Glomerular visceral epithelial cell (primary cell): ENCODE results near the gene FAM50A.
"Not testable (repeated sequence)": the region's sequence is repeated elsewhere in the genome, so short reads cannot be mapped to it uniquely, and the experiment has no call there.

Experiments
- DNase-seq: peaks from one replicate; pipeline ENCODE4 v3.0.0-alpha.2; 2016; ENCODE audit errors: extremely low spot score

FAM50A gene

GRCh38 chrX:154443992-154444754, at the start of gene FAM50A:
FAM50A (plus strand) TSS chrX:154444141; CDS start chrX:154444236, 95 bp downstream.
- peak; percentile 61 for DNase-seq

- DNase-seq = peak; percentile 62
These were observed 47.6 kb upstream of the FAM50A start for GRCh38 chrX:154396363-154396762.

- peak; percentile 72 for DNase-seq
These were observed 46.7 kb upstream of the FAM50A start for GRCh38 chrX:154396973-154397887.

- DNase-seq = peak; percentile 97
These were observed 45.9 kb upstream of the FAM50A start, which contains the start of gene RPL10 for GRCh38 chrX:154397888-154398667. RPL10 (plus strand) TSS chrX:154398377; CDS start chrX:154398520, 143 bp downstream.

- peak; percentile 78 for DNase-seq
These were observed 45.0 kb upstream of the FAM50A start for GRCh38 chrX:154398668-154399526.

GRCh38 chrX:154399527-154400368, 44.2 kb upstream of the FAM50A start:
- no peak for DNase-seq

GRCh38 chrX:154400369-154400817, 43.5 kb upstream of the FAM50A start:
- DNase-seq = not testable (repeated sequence)

GRCh38 chrX:154401045-154401799, 42.7 kb upstream of the FAM50A start:
- peak; percentile 36 for DNase-seq

GRCh38 chrX:154401918-154402621, 41.9 kb upstream of the FAM50A start:
- DNase-seq = peak; percentile 17

- no peak for DNase-seq
These were observed 41.3 kb upstream of the FAM50A start for GRCh38 chrX:154402622-154403127.

GRCh38 chrX:154403192-154403591, 40.7 kb upstream of the FAM50A start:
- DNase-seq = no peak

GRCh38 chrX:154403858-154404257, 40.1 kb upstream of the FAM50A start:
- no peak for DNase-seq

GRCh38 chrX:154404625-154405192, 39.2 kb upstream of the FAM50A start:
- DNase-seq = no peak

GRCh38 chrX:154408659-154409221, 35.2 kb upstream of the FAM50A start:
- no peak for DNase-seq

- peak; percentile 88 for DNase-seq
These were observed 34.6 kb upstream of the FAM50A start, which contains the start of gene DNASE1L1 for GRCh38 chrX:154409222-154409871. DNASE1L1 (minus strand) TSS chrX:154409254; CDS start chrX:154405568, 3,686 bp downstream.

GRCh38 chrX:154411981-154412340, 32.0 kb upstream of the FAM50A start:
- DNase-seq = peak; percentile 52

- no peak for DNase-seq
These were observed 31.5 kb upstream of the FAM50A start for GRCh38 chrX:154412468-154412867.
